Suppressor macrophage (primary cell): Measurements from ENCODE around the gene ANKRD65.
"Not testable (repeated sequence)": the region's sequence is repeated elsewhere in the genome, so short reads cannot be mapped to it uniquely, and the experiment has no call there.

Experiments used
- DNase-seq, 4 experiments: peaks; one replicate each; pipeline ENCODE4 v3.0.0-alpha.2; 2020 to 2022

Gene ANKRD65

GRCh38 chr1:1430114-1430982 is 9.3 kb upstream of the ANKRD65 start:
- no peak for DNase-seq

GRCh38 chr1:1429671-1430073 is 8.6 kb upstream of the ANKRD65 start:
- DNase-seq, result no peak

GRCh38 chr1:1428967-1429366 is 7.9 kb upstream of the ANKRD65 start:
- not testable (repeated sequence) for DNase-seq

- no peak for DNase-seq
These were observed 7.1 kb upstream of the ANKRD65 start for GRCh38 chr1:1428174-1428573.

- no peak for DNase-seq
These were observed 6.7 kb upstream of the ANKRD65 start for GRCh38 chr1:1427820-1428148.

GRCh38 chr1:1427106-1427819 is 6.2 kb upstream of the ANKRD65 start:
- DNase-seq, result peak in 1 of 4 experiments; percentile 18

GRCh38 chr1:1426496-1427105 is 5.5 kb upstream of the ANKRD65 start:
- no peak for DNase-seq

- DNase-seq, result no peak
These were observed 4.8 kb upstream of the ANKRD65 start for GRCh38 chr1:1425753-1426495.

- DNase-seq, result no peak
These were observed 4.3 kb upstream of the ANKRD65 start for GRCh38 chr1:1425426-1425752.

- DNase-seq, result no peak
These were observed 3.6 kb upstream of the ANKRD65 start for GRCh38 chr1:1424707-1425106.

- DNase-seq, result no peak
These were observed 2.1 kb upstream of the ANKRD65 start for GRCh38 chr1:1423245-1423597.

GRCh38 chr1:1422465-1423244 is 1.6 kb upstream of the ANKRD65 start:
- DNase-seq, result no peak

GRCh38 chr1:1421907-1422464 is 910 bp upstream of the ANKRD65 start:
- DNase-seq, result no peak

- no peak for DNase-seq
These were observed 378 bp downstream of the ANKRD65 start for GRCh38 chr1:1420654-1421141.

GRCh38 chr1:1419813-1420653 is 1.0 kb downstream of the ANKRD65 start:
- DNase-seq, result peak in 3 of 4 experiments; percentile 23 to 72 (median 49)

GRCh38 chr1:1419363-1419812 is 1.7 kb downstream of the ANKRD65 start:
- no peak for DNase-seq

- no peak for DNase-seq
These were observed 2.4 kb downstream of the ANKRD65 start for GRCh38 chr1:1418464-1419362.

- DNase-seq, result not testable (repeated sequence)
These were observed 3.1 kb downstream of the ANKRD65 start for GRCh38 chr1:1417825-1418463.

GRCh38 chr1:1417396-1417795 is 3.7 kb downstream of the ANKRD65 start:
- DNase-seq, result not testable (repeated sequence)
